PFSK-1 (cell line): ENCODE data around the gene SLC7A4.

ENCODE experiments used
- FOXP2 ChIP-seq: optimal IDR thresholded peaks from 2 replicates; pipeline ENCODE3; 2011; ENCODE audit warnings: borderline replicate concordance, control low read depth, inconsistent platforms; ENCODE audit not compliant: insufficient read depth; ENCODE audit errors: extremely low read length, extremely low read depth
- POLR2AphosphoS5 ChIP-seq: IDR thresholded peaks from 2 replicates; pipeline ENCODE4 v1.6.1; 2012; ENCODE audit warnings: low read depth, mild to moderate bottlenecking, control low read depth, low read length, moderate library complexity
- REST ChIP-seq, 2 experiments: IDR thresholded peaks; 2 replicates each; pipeline versions ENCODE4 v1.6.1 to v1.8.0; 2011 to 2012; ENCODE audit warnings: low read depth in 2 of 2, low read length in 2 of 2, control low read depth in 1 of 2, inconsistent platforms in 1 of 2, mild to moderate bottlenecking in 1 of 2, moderate library complexity in 1 of 2; ENCODE audit not compliant: insufficient read depth in 1 of 2
- SIN3A ChIP-seq: IDR thresholded peaks from 2 replicates; pipeline ENCODE4 v1.6.1; 2012; ENCODE audit warnings: mild to moderate bottlenecking, low read length, moderate library complexity, borderline replicate concordance; ENCODE audit not compliant: insufficient read depth
- TAF1 ChIP-seq: IDR thresholded peaks from 2 replicates; pipeline ENCODE4 v1.6.1; 2012; ENCODE audit warnings: low read length, control low read depth, borderline replicate concordance; ENCODE audit not compliant: insufficient read depth

GRCh38 chr22:21075516-21076138 lies 43.3 kb upstream of the SLC7A4 start:
- no peak for TF ChIP-seq REST (IDR thresholded peaks at IDR 0.05; ENCODE audit: insufficient read depth in 1 of 2, low read depth in 2 of 2, low read length in 2 of 2)
- TF ChIP-seq SIN3A = no peak
- no peak for TF ChIP-seq TAF1
- TF ChIP-seq POLR2AphosphoS5 = no peak
- no peak for TF ChIP-seq FOXP2
